DMS153 treated with DMSO at 0.1 percent for 48 hours (cell line): ENCODE data around the gene CAPN10.

Experiments
- DNase-seq: peaks from one replicate; lab custom pipeline; 2025; ENCODE audit not compliant: unreplicated experiment; lab: John Stamatoyannopoulos, UW

The CAPN10 gene

GRCh38 chr2:240589375-240589774, 2.8 kb downstream of the CAPN10 start:
- DNase-seq = no peak

- no peak for DNase-seq
These were observed 3.5 kb downstream of the CAPN10 start for GRCh38 chr2:240589850-240590525.

DNA sequence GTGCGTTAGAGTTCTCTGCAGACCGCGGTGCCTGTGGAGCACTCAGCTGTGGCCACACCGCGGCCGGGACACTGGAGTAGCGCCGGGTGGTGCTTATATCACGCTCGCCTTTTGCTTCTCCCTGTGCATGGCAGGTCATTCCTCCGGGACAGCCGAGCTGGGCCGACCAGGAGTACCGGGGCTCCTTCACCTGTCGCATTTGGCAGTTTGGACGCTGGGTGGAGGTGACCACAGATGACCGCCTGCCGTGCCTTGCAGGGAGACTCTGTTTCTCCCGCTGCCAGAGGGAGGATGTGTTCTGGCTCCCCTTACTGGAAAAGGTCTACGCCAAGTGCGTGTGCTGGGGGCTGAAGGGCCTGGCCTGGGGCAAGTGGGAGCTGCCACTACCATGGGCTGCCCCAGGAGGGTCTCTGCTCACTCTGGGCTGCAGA, 4.2 kb downstream of the CAPN10 start:
- no peak for DNase-seq

DNA sequence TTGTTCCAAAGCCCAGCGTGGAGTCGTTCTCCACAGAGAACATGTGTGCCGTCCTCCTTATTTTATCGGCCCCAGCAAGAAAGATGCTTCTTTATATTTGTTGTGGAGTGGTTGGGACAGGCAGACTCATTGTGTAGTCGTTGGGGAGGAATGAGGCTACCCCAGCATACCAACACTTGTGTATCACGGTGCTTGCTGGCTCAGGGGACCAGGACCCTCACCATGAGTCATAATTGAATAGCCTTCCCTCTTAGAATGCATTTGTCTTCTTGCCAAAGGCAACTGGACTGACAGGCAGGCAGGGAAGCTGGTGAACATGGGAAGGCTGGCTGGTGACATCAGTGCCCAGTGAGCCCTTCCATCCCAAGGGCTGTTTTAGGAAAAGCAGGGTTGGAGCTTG, 4.7 kb downstream of the CAPN10 start:
- no peak for DNase-seq

GRCh38 chr2:240591784-240592183, 5.2 kb downstream of the CAPN10 start:
- no peak for DNase-seq

- DNase-seq = no peak
These were observed 6.6 kb downstream of the CAPN10 start for GRCh38 chr2:240593026-240593702.

GRCh38 chr2:240593703-240594451, 7.3 kb downstream of the CAPN10 start:
- no peak for DNase-seq

- no peak for DNase-seq
These were observed 8.2 kb downstream of the CAPN10 start for GRCh38 chr2:240594511-240595380.

DNA sequence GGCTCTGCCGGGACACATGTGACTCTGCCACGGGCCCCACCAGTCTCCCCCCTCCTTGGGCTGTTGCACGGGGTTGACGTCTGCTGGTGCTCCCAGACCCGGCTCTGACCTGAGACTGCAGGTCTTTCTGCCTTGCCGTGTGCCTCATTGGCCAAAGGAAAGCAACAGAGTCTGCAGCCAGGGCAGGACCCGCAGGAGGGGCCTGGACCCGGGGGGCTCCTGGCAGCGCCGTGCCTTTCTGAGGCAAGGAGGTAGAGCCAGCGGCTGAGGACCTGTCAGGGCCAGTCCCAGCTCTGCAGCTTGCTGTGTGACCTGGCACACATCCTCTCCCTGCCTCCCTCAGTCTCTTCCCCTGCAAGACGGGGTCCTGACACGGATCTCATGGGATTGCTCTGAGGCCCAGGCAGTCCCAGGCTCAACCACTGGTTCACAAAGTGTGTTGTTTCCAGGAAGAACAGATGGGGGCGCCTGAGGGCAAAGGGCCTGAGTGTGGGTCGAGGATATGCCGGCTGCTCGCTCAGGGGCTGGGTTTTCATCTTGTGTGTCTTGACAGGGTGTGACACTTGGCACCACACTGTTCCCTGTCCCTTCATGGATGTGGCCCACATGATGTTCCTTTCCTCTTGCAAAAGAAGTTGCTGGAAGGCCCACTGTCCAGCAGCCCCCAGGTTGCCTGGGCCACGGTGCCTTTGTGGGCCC, 9.0 kb downstream of the CAPN10 start:
- DNase-seq = no peak

DNA sequence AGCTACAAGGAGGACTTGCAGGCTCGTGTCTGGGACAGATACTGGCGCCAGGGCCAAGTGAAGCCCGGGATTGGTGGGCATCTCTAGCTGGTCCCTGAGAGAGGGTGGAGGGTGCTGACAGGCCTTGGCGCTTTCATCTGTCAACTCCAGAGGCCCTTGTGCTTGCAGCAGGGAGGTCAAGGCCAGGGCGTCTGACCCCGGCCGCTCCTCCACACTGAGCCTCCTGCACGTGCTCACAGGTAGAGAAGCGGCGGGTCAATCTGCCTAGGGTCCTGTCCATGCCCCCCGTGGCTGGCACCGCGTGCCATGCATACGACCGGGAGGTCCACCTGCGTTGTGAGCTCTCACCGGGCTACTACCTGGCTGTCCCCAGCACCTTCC, 9.5 kb downstream of the CAPN10 start:
- no peak for DNase-seq

DNA sequence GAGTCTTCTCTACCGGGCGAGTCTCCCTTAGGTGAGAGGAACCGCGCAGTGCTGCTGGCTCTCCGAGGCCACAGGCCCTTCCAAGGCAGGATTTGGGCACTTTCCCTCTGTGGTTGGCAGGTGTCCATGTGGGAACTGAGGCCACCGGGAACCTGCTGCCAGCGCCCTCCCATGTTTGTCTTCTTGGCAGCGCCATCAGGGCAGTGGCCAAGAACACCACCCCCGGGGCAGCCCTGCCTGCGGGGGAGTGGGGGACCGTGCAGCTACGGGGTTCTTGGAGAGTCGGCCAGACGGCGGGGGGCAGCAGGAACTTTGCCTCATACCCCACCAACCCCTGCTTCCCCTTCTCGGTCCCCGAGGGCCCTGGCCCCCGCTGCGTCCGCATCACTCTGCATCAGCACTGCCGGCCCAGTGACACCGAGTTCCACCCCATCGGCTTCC, 10.0 kb downstream of the CAPN10 start:
- DNase-seq = no peak

GRCh38 chr2:240597054-240597418, 10.5 kb downstream of the CAPN10 start:
- DNase-seq = no peak

- DNase-seq = no peak
These were observed 11.1 kb downstream of the CAPN10 start for GRCh38 chr2:240597419-240598181.

- no peak for DNase-seq
These were observed 11.9 kb downstream of the CAPN10 start for GRCh38 chr2:240598311-240598911.

GRCh38 chr2:240599141-240599583, 12.6 kb downstream of the CAPN10 start:
- no peak for DNase-seq

- DNase-seq = no peak
These were observed 14.0 kb downstream of the CAPN10 start for GRCh38 chr2:240600451-240600961.

DNA sequence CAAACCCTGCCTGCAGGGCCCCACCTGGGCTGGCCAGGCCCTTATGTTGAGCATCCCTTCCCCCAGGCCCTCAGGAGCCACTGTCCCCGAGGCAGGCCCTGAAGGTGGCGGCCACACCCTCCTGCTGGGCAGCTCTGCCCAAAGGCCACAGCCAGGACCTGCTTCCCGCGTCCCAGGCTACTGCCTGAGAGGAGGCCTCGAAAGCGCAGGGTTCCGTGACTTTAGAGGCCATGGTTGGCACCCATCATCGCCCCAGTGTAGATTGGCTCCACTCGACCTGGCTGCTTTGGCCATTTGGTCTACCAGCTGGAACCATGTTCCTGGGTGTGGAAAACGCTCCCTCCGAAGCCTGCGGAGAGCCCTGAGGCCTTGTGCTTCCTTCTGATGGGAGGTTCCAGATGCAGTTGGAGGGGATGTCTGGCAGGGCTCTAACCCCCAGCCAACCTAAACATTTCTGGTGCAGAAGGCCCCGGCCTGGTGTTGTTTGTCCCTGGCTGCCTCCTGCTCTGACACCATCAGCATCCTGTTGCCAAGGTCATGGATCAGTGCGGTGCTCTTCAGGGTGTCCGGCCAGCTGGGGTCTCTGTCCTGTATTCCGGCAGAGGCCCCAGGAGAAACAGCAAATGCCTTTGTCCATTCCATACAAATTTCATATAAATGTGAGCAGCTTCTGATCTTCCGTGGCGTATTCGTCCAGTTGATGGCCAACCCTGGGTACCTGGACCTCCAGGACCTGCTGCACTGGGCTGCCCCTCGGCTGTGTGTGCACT, 14.7 kb downstream of the CAPN10 start:
- DNase-seq = no peak

- DNase-seq = no peak
These were observed 15.3 kb downstream of the CAPN10 start for GRCh38 chr2:240601831-240602160.
